H9 (cell line): ENCODE measurements around the gene MCU. TPM values are rescaled to one million over a fixed set of nuclear protein-coding genes. Genes with fewer than 3 reads are reported as not detected.
A peak's percentile ranks its signal among the peaks of the same experiment; 100 is the strongest.

Source experiments
- DNase-seq: peaks from one replicate; pipeline ENCODE4 v3.0.0-alpha.2; 2017
- H2AFZ ChIP-seq: one replicate; pipeline ENCODE4 v1.6.1; 2013; ENCODE audit warnings: mild to moderate bottlenecking, low read length, control low read depth, moderate library complexity
- H2AK5ac ChIP-seq: 2 replicates; pipeline ENCODE4 v1.6.1; 2013; ENCODE audit warnings: low read length, control low read depth, mixed read lengths; ENCODE audit not compliant: insufficient read length
- H2BK120ac ChIP-seq: one replicate; pipeline ENCODE4 v1.6.1; 2013; ENCODE audit warnings: low read depth, mild to moderate bottlenecking, low read length, control low read depth, inconsistent platforms; ENCODE audit not compliant: poor library complexity, severe bottlenecking
- H2BK12ac ChIP-seq: 2 replicates; pipeline ENCODE4 v1.6.1; 2013; ENCODE audit warnings: low read length, control low read depth, mixed read lengths, low read depth; ENCODE audit not compliant: insufficient read length
- H2BK15ac ChIP-seq: 2 replicates; pipeline ENCODE4 v1.6.1; 2013; ENCODE audit warnings: low read depth, low read length, control low read depth
- H2BK20ac ChIP-seq: one replicate; pipeline ENCODE4 v1.6.1; 2013; ENCODE audit warnings: low read depth, mild to moderate bottlenecking, low read length, control low read depth, inconsistent platforms; ENCODE audit not compliant: poor library complexity, severe bottlenecking
- H2BK5ac ChIP-seq: 2 replicates; pipeline ENCODE4 v1.6.1; 2013; ENCODE audit warnings: low read length, control low read depth, mixed read lengths; ENCODE audit not compliant: insufficient read length
- H3K14ac ChIP-seq: 2 replicates; pipeline ENCODE4 v1.6.1; 2013; ENCODE audit warnings: low read length, control low read depth; ENCODE audit not compliant: insufficient read depth
- H3K18ac ChIP-seq: 2 replicates; pipeline ENCODE4 v1.6.1; 2013; ENCODE audit warnings: low read depth, mild to moderate bottlenecking, mixed read lengths, low read length, control low read depth; ENCODE audit not compliant: insufficient read length
- H3K23ac ChIP-seq: 2 replicates; pipeline ENCODE4 v1.6.1; 2013; ENCODE audit warnings: low read length, control low read depth, mixed read lengths, low read depth; ENCODE audit not compliant: insufficient read length
- H3K23me2 ChIP-seq: 2 replicates; pipeline ENCODE4 v1.6.1; 2013; ENCODE audit warnings: low read depth, mild to moderate bottlenecking, mixed read lengths, low read length, control low read depth; ENCODE audit not compliant: insufficient read length, poor library complexity, severe bottlenecking
- H3K27ac ChIP-seq: 2 replicates; pipeline ENCODE4 v1.5.1; 2013; ENCODE audit warnings: low read length, control low read depth, mixed read lengths, low read depth; ENCODE audit not compliant: insufficient read length
- H3K27me3 ChIP-seq: 2 replicates; pipeline ENCODE4 v1.6.1; 2013; ENCODE audit warnings: low read length, control low read depth, inconsistent platforms; ENCODE audit not compliant: insufficient read depth
- H3K4ac ChIP-seq: 2 replicates; pipeline ENCODE4 v1.6.1; 2013; ENCODE audit warnings: low read depth, mild to moderate bottlenecking, control low read depth, inconsistent platforms, low read length, moderate library complexity
- H3K4me1 ChIP-seq: 2 replicates; pipeline ENCODE4 v1.6.1; 2013; ENCODE audit warnings: low read length, control low read depth, inconsistent platforms; ENCODE audit not compliant: insufficient read depth
- H3K4me2 ChIP-seq: 2 replicates; pipeline ENCODE4 v1.6.1; 2013; ENCODE audit warnings: low read length, control low read depth, mixed read lengths; ENCODE audit not compliant: insufficient read length, insufficient read depth
- H3K56ac ChIP-seq: 2 replicates; pipeline ENCODE4 v1.6.1; 2013; ENCODE audit warnings: low read depth, mild to moderate bottlenecking, mixed read lengths, low read length, control low read depth; ENCODE audit not compliant: insufficient read length
- H3K79me1 ChIP-seq: 2 replicates; pipeline ENCODE4 v1.6.1; 2013; ENCODE audit warnings: low read depth, mild to moderate bottlenecking, moderate library complexity, low read length, control low read depth, inconsistent platforms; ENCODE audit not compliant: insufficient read depth, poor library complexity, severe bottlenecking
- H3K79me2 ChIP-seq: 2 replicates; pipeline ENCODE4 v1.6.1; 2013; ENCODE audit warnings: low read length, control low read depth, inconsistent platforms; ENCODE audit not compliant: insufficient read depth
- H3K9ac ChIP-seq: 2 replicates; pipeline ENCODE4 v1.6.1; 2013; ENCODE audit warnings: low read length, control low read depth, mixed read lengths; ENCODE audit not compliant: insufficient read length; ENCODE audit errors: extremely low read depth
- H3K9me3 ChIP-seq: one replicate; pipeline ENCODE4 v1.6.1; 2013; ENCODE audit warnings: low read depth, low read length, inconsistent platforms; ENCODE audit not compliant: control insufficient read depth
- H3T11ph ChIP-seq: one replicate; pipeline ENCODE4 v1.6.1; 2013; ENCODE audit warnings: mild to moderate bottlenecking, low read length, control low read depth, inconsistent platforms
- H4K20me1 ChIP-seq: one replicate; pipeline ENCODE4 v1.6.1; 2013; ENCODE audit not compliant: control insufficient read depth, insufficient read length, insufficient read depth
- H4K5ac ChIP-seq: 2 replicates; pipeline ENCODE4 v1.6.1; 2013; ENCODE audit warnings: low read depth, mild to moderate bottlenecking, mixed read lengths, low read length, control low read depth; ENCODE audit not compliant: insufficient read length
- H4K8ac ChIP-seq: replicated peaks from 2 replicates; pipeline ENCODE4 v1.6.1; 2013; ENCODE audit warnings: low read length, control low read depth, mixed read lengths, low read depth; ENCODE audit not compliant: insufficient read length
- H4K91ac ChIP-seq: 2 replicates; pipeline ENCODE4 v1.6.1; 2013; ENCODE audit warnings: low read depth, mild to moderate bottlenecking, moderate library complexity, mixed read lengths, low read length, control low read depth; ENCODE audit not compliant: insufficient read length
- H3K27ac Mint-ChIP-seq, 3 experiments: 2 replicates in 2 of 3; 3 replicates in 1 of 3; pipeline ENCODE4 v1.8.0; 2020 to 2021; ENCODE audit warnings: mixed read lengths in 3 of 3, mild to moderate bottlenecking in 1 of 3, moderate library complexity in 1 of 3
- H3K27me3 Mint-ChIP-seq: 2 replicates; pipeline ENCODE4 v1.8.0; 2021; ENCODE audit warnings: low read depth, mild to moderate bottlenecking, moderate library complexity, mixed read lengths
- H3K36me3 Mint-ChIP-seq, 3 experiments: 2 replicates in 2 of 3; 3 replicates in 1 of 3; pipeline ENCODE4 v1.8.0; 2020 to 2021; ENCODE audit warnings: low read depth in 3 of 3, mixed read lengths in 3 of 3; ENCODE audit not compliant: insufficient read depth in 1 of 3
- H3K4me1 Mint-ChIP-seq, 2 experiments: 2 replicates each; pipeline ENCODE4 v1.8.0; 2020; ENCODE audit warnings: mixed read lengths in 2 of 2
- H3K4me3 Mint-ChIP-seq, 2 experiments: 2 replicates in 1 of 2; 3 replicates in 1 of 2; pipeline ENCODE4 v1.8.0; 2020 to 2021; ENCODE audit warnings: mild to moderate bottlenecking in 2 of 2, mixed read lengths in 2 of 2, moderate library complexity in 1 of 2
- H3K9me3 Mint-ChIP-seq, 2 experiments: 2 replicates in 1 of 2; 3 replicates in 1 of 2; pipeline ENCODE4 v1.8.0; 2020; ENCODE audit warnings: mild to moderate bottlenecking in 2 of 2, mixed read lengths in 2 of 2, moderate library complexity in 1 of 2
- WGBS: extraction: QIAGEN DNeasy Blood & Tissue Kit; methylation state at CpG from one replicate; pipeline ENCODE4 v1.1.7; 2013; ENCODE audit warnings: missing lambda C conversion rate, low lambda C conversion rate, mixed read lengths; ENCODE audit not compliant: insufficient read length; ENCODE audit errors: extremely low coverage; 5-methylcytosine and 5-hydroxymethylcytosine counted together
- total RNA-seq: library from RNA; stranded (reverse); gene quantifications from 2 replicates; pipeline ENCODE4 v1.2.1, GENCODE V29; 2021
- TF ChIP-seq, protein P1 (sequence below): fragments of 200-600 bp; sonication (generic); conservative IDR thresholded peaks from 3 replicates; pipeline ENCODE4 v1.8.0; 2021; ENCODE audit warnings: antibody characterized with exemption, mild to moderate bottlenecking

Gene MCU
- total RNA-seq, 1 experiment from 2014 or later, result 36.6 TPM

DNA sequence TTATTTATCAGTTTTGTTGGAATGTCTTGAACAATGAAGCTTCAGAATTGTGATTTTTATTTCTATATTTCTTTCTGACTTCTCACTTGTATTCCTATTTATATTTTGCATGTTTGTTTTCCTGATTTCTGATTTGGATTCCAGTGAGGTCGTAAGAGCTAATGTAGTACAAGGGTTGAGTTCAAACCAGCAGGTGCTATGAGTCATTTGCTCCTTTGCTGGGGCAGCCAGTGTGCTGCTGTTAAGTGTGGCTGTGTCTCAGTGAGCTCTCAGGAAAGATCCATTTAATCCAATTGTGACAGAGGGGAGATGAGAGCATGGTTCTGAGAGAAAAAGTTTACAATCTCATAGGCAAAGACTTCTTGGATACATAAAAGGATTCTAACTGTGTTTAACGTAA, 48.6 kb downstream of the MCU start:
- Histone ChIP-seq H2BK15ac (no peak overlapping the region), H2BK20ac (no peak overlapping the region), H3K18ac (no peak overlapping the region), H2BK5ac (no peak overlapping the region), H2BK120ac (no peak overlapping the region), H4K20me1 (no peaks in the 10 kb centered on the region), H2BK12ac (no peak overlapping the region), H3K27ac (no peak overlapping the region), H4K8ac (no peak overlapping the region), H3K27me3 (no peaks in the 10 kb centered on the region), H3K4me1 (no peaks in the 10 kb centered on the region; the same call in 1 of the 2 replicates), H3K56ac (no peak overlapping the region), H2AFZ (no peak overlapping the region), H3K23me2 (no peaks in the 10 kb centered on the region), H3K23ac (no peak overlapping the region), H3K9ac (no peak overlapping the region), H3K79me2 (peaks cover 2% of the 10 kb centered on the region; the same call in 1 of the 2 replicates), H3T11ph (no peak overlapping the region), H3K9me3 (no peaks in the 10 kb centered on the region), H3K14ac (no peak overlapping the region), H3K79me1 (peaks cover 2% of the 10 kb centered on the region), H2AK5ac (no peak overlapping the region), H3K4me2 (no peak overlapping the region), H3K4ac (no peak overlapping the region), H4K91ac (no peak overlapping the region), H4K5ac (no peak overlapping the region)
- Mint-ChIP-seq H3K27me3 (no peaks in the 10 kb centered on the region), H3K4me1 (peaks cover 24 to 47% of the 10 kb centered on the region in 2 experiments), H3K36me3 (no peaks in the 10 kb centered on the region), H3K27ac (peak overlapping the region in 2 of 3 experiments; percentile 1 to 64; a peak in 1 of 7 replicates), H3K4me3 (no peak overlapping the region), H3K9me3 (no peaks in the 10 kb centered on the region)
- TF ChIP-seq, protein P1, sequence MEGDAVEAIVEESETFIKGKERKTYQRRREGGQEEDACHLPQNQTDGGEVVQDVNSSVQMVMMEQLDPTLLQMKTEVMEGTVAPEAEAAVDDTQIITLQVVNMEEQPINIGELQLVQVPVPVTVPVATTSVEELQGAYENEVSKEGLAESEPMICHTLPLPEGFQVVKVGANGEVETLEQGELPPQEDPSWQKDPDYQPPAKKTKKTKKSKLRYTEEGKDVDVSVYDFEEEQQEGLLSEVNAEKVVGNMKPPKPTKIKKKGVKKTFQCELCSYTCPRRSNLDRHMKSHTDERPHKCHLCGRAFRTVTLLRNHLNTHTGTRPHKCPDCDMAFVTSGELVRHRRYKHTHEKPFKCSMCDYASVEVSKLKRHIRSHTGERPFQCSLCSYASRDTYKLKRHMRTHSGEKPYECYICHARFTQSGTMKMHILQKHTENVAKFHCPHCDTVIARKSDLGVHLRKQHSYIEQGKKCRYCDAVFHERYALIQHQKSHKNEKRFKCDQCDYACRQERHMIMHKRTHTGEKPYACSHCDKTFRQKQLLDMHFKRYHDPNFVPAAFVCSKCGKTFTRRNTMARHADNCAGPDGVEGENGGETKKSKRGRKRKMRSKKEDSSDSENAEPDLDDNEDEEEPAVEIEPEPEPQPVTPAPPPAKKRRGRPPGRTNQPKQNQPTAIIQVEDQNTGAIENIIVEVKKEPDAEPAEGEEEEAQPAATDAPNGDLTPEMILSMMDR, result no peak
- DNase-seq, result no peak
- WGBS, result no CpG with 5 or more reads among the region's 2 CpGs
